ENCODE data around the gene IMMP2L. TPM values are rescaled to one million over a fixed set of nuclear protein-coding genes. Genes with fewer than 3 reads are reported as not detected.

Gene IMMP2L
- total and polyA plus RNA-seq, 2 of the 8 experiments (the other 6 are each of a cell fraction or from before 2014, with no cell fraction given) = 2.3 to 10.1 TPM

DNA sequence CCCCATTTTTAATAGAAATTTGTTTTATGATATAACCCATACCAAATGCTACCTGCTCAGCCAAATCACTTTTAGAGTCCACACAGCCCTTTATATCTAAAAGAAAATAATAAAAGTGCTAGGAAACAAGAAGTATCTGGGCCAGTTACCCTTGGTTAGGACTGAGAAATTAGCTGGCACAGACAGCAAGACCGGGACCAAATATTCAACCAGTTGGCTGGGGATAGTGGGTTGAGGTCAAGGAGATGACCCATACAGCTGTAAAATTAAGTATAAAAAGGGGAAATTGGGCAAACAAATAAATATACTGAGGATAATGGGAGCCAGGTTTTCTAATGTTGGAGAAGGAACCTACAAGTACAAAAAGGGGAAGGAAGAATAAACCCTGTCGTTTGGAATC is 174.3 kb downstream of the IMMP2L start:
- Histone ChIP-seq H3K14ac (ENCODE audit: insufficient read length) (no peak overlapping the region), H3K56ac (replicated peaks; ENCODE audit: insufficient read length, low read depth, low read length) (no peak overlapping the region), H3K4me2 (ENCODE audit: insufficient read depth in 1 of 2, low read depth in 2 of 2, low read length in 2 of 2) (no peak overlapping the region), H3K23ac (ENCODE audit: insufficient read length) (no peak overlapping the region), H2BK15ac (ENCODE audit: low read length) (no peak overlapping the region), H4K20me1 (replicated peaks in 1 of 2; ENCODE audit: control insufficient read depth in 1 of 2, insufficient read depth in 2 of 2, low read length in 2 of 2) (no peaks in the 10 kb centered on the region), H3K4ac (replicated peaks; ENCODE audit: insufficient read length, low read depth, low read length) (no peak overlapping the region), H3K79me1 (ENCODE audit: low read depth, low read length) (no peaks in the 10 kb centered on the region), H3K36me3 (ENCODE audit: control insufficient read depth in 2 of 4, insufficient read depth in 4 of 4, low read length in 3 of 4) (no peaks in the 10 kb centered on the region), H3K9ac (replicated peaks in 1 of 4; ENCODE audit: extremely low read depth in 1 of 4, low read depth in 3 of 4, low read length in 3 of 4) (no peak overlapping the region), H2AK5ac (ENCODE audit: low read depth, low read length) (no peak overlapping the region), H3K23me2 (ENCODE audit: low read depth, low read length) (no peaks in the 10 kb centered on the region), H4K91ac (replicated peaks; ENCODE audit: insufficient read length, low read length) (no peak overlapping the region), H2BK5ac (ENCODE audit: low read depth, low read length) (no peak overlapping the region), H3K79me2 (ENCODE audit: control insufficient read depth in 1 of 2, insufficient read depth in 2 of 2, low read length in 2 of 2) (no peaks in the 10 kb centered on the region), H2BK120ac (replicated peaks; ENCODE audit: low read depth, low read length) (no peak overlapping the region), H2BK20ac (ENCODE audit: low read length) (no peak overlapping the region), H4K8ac (ENCODE audit: extremely low read depth, insufficient read depth, low read length) (no peak overlapping the region), H4K5ac (ENCODE audit: insufficient read length, low read depth, low read length) (no peak overlapping the region), H3K9me3 (ENCODE audit: insufficient read depth in 2 of 2, low read depth in 1 of 2, low read length in 1 of 2) (no peaks in the 10 kb centered on the region), H3K27ac (ENCODE audit: low read depth, low read length) (no peak overlapping the region), H3K18ac (ENCODE audit: extremely low read depth, low read length) (no peak overlapping the region), H3K27me3 (replicated peaks in 1 of 4; ENCODE audit: control insufficient read depth in 3 of 4, extremely low read depth in 1 of 4, insufficient read depth in 3 of 4, low read length in 3 of 4) (no peaks in the 10 kb centered on the region), H2BK12ac (ENCODE audit: low read depth, low read length) (no peak overlapping the region), H3K4me1 (replicated peaks in 1 of 4; ENCODE audit: control insufficient read depth in 3 of 4, insufficient read depth in 4 of 4, low read length in 3 of 4) (peaks cover 0 to 3% (median 1%) of the 10 kb centered on the region in 4 experiments; a peak in 3 of 7 replicates), H3K4me3 (ENCODE audit: extremely low read depth in 1 of 4, insufficient read depth in 2 of 4, low read depth in 3 of 4, low read length in 4 of 4) (no peak overlapping the region), H2AFZ (ENCODE audit: low read length) (no peak overlapping the region)
- FAIRE-seq = no peak
- CTCF ChIA-PET (ENCODE audit: partially characterized antibody) = no interaction called here
- POLR2A ChIA-PET (ENCODE audit: partially characterized antibody) = no interaction called here
- DNase-seq (ENCODE audit: low read depth in 1 of 2, low spot score in 2 of 2) = no peak
- 97% methylated on average over 2 of the region's 2 CpGs; no CpG with 5 or more reads in 1 of the 2 experiments for WGBS, 2 experiments (ENCODE audit: extremely low coverage in 1 of 2, insufficient coverage in 1 of 2, insufficient read length in 1 of 2, insufficient replicate concordance in 2 of 2, low coverage in 1 of 2, low lambda C conversion rate in 2 of 2, missing lambda C conversion rate in 1 of 2)
- TF ChIP-seq ZNF274 (IDR thresholded peaks at IDR 0.05; ENCODE audit: borderline replicate concordance, extremely low read depth, low read length) = no peak
- TF ChIP-seq BACH1 (IDR thresholded peaks at IDR 0.05; ENCODE audit: low read length) = no peak
- TF ChIP-seq TBP (IDR thresholded peaks at IDR 0.05; ENCODE audit: low read depth, low read length) = no peak
- TF ChIP-seq ASH2L (IDR thresholded peaks at IDR 0.05; ENCODE audit: low read length) = no peak
- TF ChIP-seq CHD1 (IDR thresholded peaks at IDR 0.05; ENCODE audit: low read depth, low read length) = no peak
- TF ChIP-seq GTF2F1 (IDR thresholded peaks at IDR 0.05; ENCODE audit: borderline replicate concordance, low read depth, low read length) = no peak

Measured in H1 (cell line).